ENCODE data around the gene MTX1.

DNA sequence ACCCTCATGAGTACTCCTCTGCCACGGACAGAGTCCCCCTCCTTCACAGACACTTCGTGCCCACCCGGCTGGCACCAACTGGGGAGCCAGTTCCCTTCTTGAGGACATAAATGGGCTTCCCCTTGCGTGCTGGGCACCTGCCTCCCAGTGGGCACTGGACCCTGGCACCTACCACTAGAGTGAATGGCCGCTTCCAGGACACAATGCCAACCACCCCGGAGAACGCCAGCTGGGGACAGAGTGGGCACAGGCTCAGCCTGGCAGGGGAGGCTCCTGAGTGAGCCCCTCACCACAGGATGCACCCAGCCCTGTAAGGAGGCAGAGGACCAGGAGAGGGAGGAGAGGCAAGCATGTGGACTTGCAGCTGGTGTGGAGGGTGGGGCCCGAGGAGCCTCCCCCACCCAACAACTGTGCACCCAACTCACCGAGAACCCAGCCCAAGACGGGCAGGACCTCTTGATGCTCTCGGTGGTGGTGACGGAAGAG, 45.8 kb downstream of the MTX1 start:
- TF ChIP-seq, protein P1, sequence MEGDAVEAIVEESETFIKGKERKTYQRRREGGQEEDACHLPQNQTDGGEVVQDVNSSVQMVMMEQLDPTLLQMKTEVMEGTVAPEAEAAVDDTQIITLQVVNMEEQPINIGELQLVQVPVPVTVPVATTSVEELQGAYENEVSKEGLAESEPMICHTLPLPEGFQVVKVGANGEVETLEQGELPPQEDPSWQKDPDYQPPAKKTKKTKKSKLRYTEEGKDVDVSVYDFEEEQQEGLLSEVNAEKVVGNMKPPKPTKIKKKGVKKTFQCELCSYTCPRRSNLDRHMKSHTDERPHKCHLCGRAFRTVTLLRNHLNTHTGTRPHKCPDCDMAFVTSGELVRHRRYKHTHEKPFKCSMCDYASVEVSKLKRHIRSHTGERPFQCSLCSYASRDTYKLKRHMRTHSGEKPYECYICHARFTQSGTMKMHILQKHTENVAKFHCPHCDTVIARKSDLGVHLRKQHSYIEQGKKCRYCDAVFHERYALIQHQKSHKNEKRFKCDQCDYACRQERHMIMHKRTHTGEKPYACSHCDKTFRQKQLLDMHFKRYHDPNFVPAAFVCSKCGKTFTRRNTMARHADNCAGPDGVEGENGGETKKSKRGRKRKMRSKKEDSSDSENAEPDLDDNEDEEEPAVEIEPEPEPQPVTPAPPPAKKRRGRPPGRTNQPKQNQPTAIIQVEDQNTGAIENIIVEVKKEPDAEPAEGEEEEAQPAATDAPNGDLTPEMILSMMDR (IDR thresholded peaks at IDR 0.05): no peak
- TF ChIP-seq POLR2A (IDR thresholded peaks at IDR 0.05): no peak

Measured in adrenal gland (tissue), 5 donors.